ENCODE measurements around the gene NCKAP1. TPM values are rescaled to one million over a fixed set of nuclear protein-coding genes. Genes with fewer than 3 reads are reported as not detected.

Gene NCKAP1
- total and polyA plus RNA-seq, 10 of the 15 experiments (the other 5 are each of a cell fraction or from before 2014, with no cell fraction given): 0.11 to 1.5 (median 0.52) TPM

GRCh38 chr2:182980652-182981051, 57.6 kb downstream of the NCKAP1 start:
- no peaks in the 10 kb centered on the region for H3K36me3 ChIP-seq (ENCODE audit: control insufficient read depth in 2 of 2, insufficient read depth in 2 of 2, low read length in 1 of 2)
- H3K79me2 ChIP-seq (ENCODE audit: control insufficient read depth, insufficient read depth, low read length): no peaks in the 10 kb centered on the region
- no peaks in the 10 kb centered on the region for H3K4me1 ChIP-seq (ENCODE audit: control insufficient read depth, insufficient read depth, low read length)
- WGBS (ENCODE audit: insufficient coverage, insufficient replicate concordance, low lambda C conversion rate, missing lambda C conversion rate): 88% methylated on average over 1 of the region's 1 CpG
- H4K20me1 ChIP-seq (ENCODE audit: control insufficient read depth, insufficient read depth): no peaks in the 10 kb centered on the region
- DNase-seq (ENCODE audit: low read depth, low spot score) (no peak), FAIRE-seq (no peak), ATAC-seq (0 out of 3 replicates have a peak, but pooled peaks have one; percentile 29)
- in situ Hi-C loops (cut with MboI) (loop anchor here (10.0 to 25.0 kb wide), 3 partner anchors 216 to 793 kb away; no protein-coding TSS in a partner anchor), intact Hi-C loops (cut with micrococcal nuclease; ENCODE audit: unreplicated experiment) (loop anchor here (1.0 to 2.0 kb wide), 4 partner anchors 196 to 794 kb away; no protein-coding TSS in a partner anchor)
- no TSS peak for BruUV-seq (replicated peaks)
- no peak overlapping the region for H2AFZ ChIP-seq (ENCODE audit: control insufficient read depth, low read depth, low read length)
- no peaks in the 10 kb centered on the region for H3K27me3 ChIP-seq (replicated peaks in 1 of 2; ENCODE audit: control insufficient read depth in 2 of 2, insufficient read depth in 2 of 2, low read length in 1 of 2)
- RAD21 ChIA-PET (ENCODE audit: unreplicated experiment): interaction anchor here (0.6 to 4.8 kb wide), 27 partner anchors 9 to 1712 kb away, joined by 3 to 52 read pairs (median 4); no protein-coding TSS in a partner anchor
- no peak overlapping the region for H3K4me2 ChIP-seq (ENCODE audit: control insufficient read depth, insufficient read depth)
- H3K9me3 ChIP-seq (replicated peaks; ENCODE audit: control insufficient read depth, insufficient read depth, low read length): no peaks in the 10 kb centered on the region
- TF ChIP-seq MEF2A (IDR thresholded peaks at IDR 0.05; ENCODE audit: insufficient read depth, low read depth, low read length) (no peak), MXI1 (IDR thresholded peaks at IDR 0.05; ENCODE audit: low read depth, low read length) (no peak), BCL3 (IDR thresholded peaks at IDR 0.05; ENCODE audit: borderline replicate concordance, insufficient read depth, low read depth, low read length, poor library complexity, severe bottlenecking) (no peak), SMAD1 (IDR thresholded peaks at IDR 0.05; ENCODE audit: low read depth, partially characterized antibody) (no peak), EGR1 (IDR thresholded peaks at IDR 0.05; ENCODE audit: borderline replicate concordance in 1 of 2, low read depth in 2 of 2, low read length in 2 of 2) (no peak), SPI1 (IDR thresholded peaks at IDR 0.05; ENCODE audit: borderline replicate concordance, insufficient read depth, low read depth, low read length) (no peak), TAF1 (IDR thresholded peaks at IDR 0.05; ENCODE audit: borderline replicate concordance, low read depth, low read length) (no peak), BACH1 (IDR thresholded peaks at IDR 0.05; ENCODE audit: borderline replicate concordance) (no peak)
- H3K9ac ChIP-seq (ENCODE audit: control insufficient read depth, insufficient read depth, low read length): no peak overlapping the region
- CTCF ChIA-PET: interaction anchor here (0.6 to 5.7 kb wide), 40 partner anchors 12 to 796 kb away, joined by 3 to 93 read pairs (median 4); no protein-coding TSS in a partner anchor
- no peak overlapping the region for H3K27ac ChIP-seq (ENCODE audit: control insufficient read depth, insufficient read depth)
- SMC1A ChIA-PET (ENCODE audit: uncharacterized antibody, unreplicated experiment): interaction anchor here (0.8 to 4.2 kb wide), 21 partner anchors 12 to 794 kb away, joined by 3 to 47 read pairs (median 5); no protein-coding TSS in a partner anchor
- no peak overlapping the region for H3K4me3 ChIP-seq
- POLR2A ChIA-PET: no interaction called here
